Peyer's patch (tissue), 4 donors: ENCODE data around the gene GNL2. TPM values are rescaled to one million over a fixed set of nuclear protein-coding genes. Genes with fewer than 3 reads are reported as not detected.

Source experiments
- DNase-seq, 3 donors: peaks; one replicate each; pipeline ENCODE4 v3.0.0-alpha.2; 2017 to 2019
- H3K27ac ChIP-seq, 4 donors: fragments of 200-600 bp; sonication (generic); one replicate each; pipeline ENCODE4 v1.5.1; 2016 to 2019
- H3K27me3 ChIP-seq, 2 donors: fragments of 200-600 bp; sonication (generic); one replicate each; pipeline ENCODE4 v1.5.1; 2019
- H3K36me3 ChIP-seq, 3 donors: fragments of 200-600 bp; sonication (generic); one replicate each; pipeline ENCODE4 v1.5.1; 2016 to 2019
- H3K4me1 ChIP-seq, 4 donors: fragments of 200-600 bp; sonication (generic); one replicate each; pipeline ENCODE4 v1.5.1; 2016 to 2019
- H3K4me3 ChIP-seq, 4 donors: fragments of 200-600 bp; sonication (generic); 1 replicate in 3 of 4; 2 replicates in 1 of 4; pipeline ENCODE4 v1.5.1; 2016 to 2019; ENCODE audit warnings: mild to moderate bottlenecking in 1 of 4
- H3K9me3 ChIP-seq, 4 donors: fragments of 200-600 bp; sonication (generic); one replicate each; pipeline ENCODE4 v1.5.1; 2016 to 2019; ENCODE audit warnings: mild to moderate bottlenecking in 1 of 4
- CTCF ChIP-seq, 6 experiments: fragments of 450-650 bp in 4 of 6; fragments of 200-600 bp in 2 of 6; sonication (generic) in 1 of 6; IDR thresholded peaks; one replicate each; pipeline ENCODE4 v1.5.1; 2017 to 2019; ENCODE audit warnings: antibody characterized with exemption in 6 of 6, mild to moderate bottlenecking in 3 of 6, moderate library complexity in 1 of 6
- POLR2A ChIP-seq, 2 donors: fragments of 450-650 bp; IDR thresholded peaks; one replicate each; pipeline ENCODE4 v1.5.1; 2017; ENCODE audit warnings: antibody characterized with exemption in 2 of 2, mild to moderate bottlenecking in 2 of 2, moderate library complexity in 2 of 2
- total RNA-seq, 4 donors: library from RNA; depleted of rRNA; stranded (reverse); fragments of >200 nt; gene quantifications; one replicate each; pipeline ENCODE4 v1.1.0, GENCODE V29; 2016

GNL2 gene
- total RNA-seq, 4 donors from 2014 or later = 27.5 to 56.9 (median 49.9) TPM

- Histone ChIP-seq H3K4me1 (no peaks in the 10 kb centered on the region), H3K36me3 (no peaks in the 10 kb centered on the region), H3K4me3 (no peak overlapping the region), H3K27me3 (no peaks in the 10 kb centered on the region), H3K27ac (no peak overlapping the region), H3K9me3 (no peaks in the 10 kb centered on the region)
- no peak for DNase-seq
- TF ChIP-seq CTCF (IDR thresholded peaks at IDR 0.05) = no peak
- no peak for TF ChIP-seq POLR2A (IDR thresholded peaks at IDR 0.05)
Measured at GRCh38 chr1:37616330-37616729, 20.6 kb upstream of the GNL2 start.

DNA sequence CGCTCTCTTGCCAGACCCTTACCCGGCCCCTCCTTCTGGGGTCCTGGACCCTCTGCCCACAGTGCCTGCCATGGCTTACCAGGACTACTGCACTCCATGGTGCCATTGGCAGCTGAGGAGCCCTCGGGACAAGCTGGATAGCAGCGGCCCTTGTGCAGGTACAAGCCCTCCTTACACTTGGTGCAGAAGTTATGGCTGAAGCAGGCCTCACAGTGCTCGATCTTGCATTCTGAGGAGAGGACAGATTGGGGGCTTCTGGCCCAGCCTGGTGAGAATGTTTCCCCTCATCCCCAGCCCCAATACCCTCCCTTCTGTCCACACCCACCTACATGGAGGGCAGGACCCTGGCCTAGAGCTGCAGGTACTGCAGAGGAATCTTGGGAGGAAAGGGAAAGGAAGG lies 18.4 kb upstream of the GNL2 start:
- Histone ChIP-seq H3K4me1 (no peaks in the 10 kb centered on the region), H3K27ac (no peak overlapping the region), H3K9me3 (no peaks in the 10 kb centered on the region), H3K36me3 (no peaks in the 10 kb centered on the region), H3K27me3 (no peaks in the 10 kb centered on the region), H3K4me3 (no peak overlapping the region)
- DNase-seq = no peak
- no peak for TF ChIP-seq CTCF (IDR thresholded peaks at IDR 0.05)
- no peak for TF ChIP-seq POLR2A (IDR thresholded peaks at IDR 0.05)

DNA sequence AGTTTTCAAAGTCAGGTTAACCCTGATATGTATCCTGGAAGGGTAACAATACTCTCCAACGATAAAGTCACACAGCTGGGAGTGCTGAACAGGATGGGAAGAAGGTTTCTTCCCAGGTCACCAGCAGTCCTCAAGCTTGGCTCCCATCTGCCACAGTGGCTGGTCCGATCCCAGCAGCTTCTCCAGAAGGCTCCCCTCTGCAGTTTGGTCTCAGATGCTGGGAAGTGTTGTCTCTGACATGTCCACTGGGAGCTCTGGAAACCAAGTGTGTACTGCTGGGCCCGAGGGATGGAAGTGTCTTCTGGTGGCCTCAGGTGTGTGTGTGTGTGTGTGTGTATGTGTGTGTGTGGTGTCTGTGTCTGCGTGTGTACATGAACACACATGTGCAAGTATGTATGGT lies 16.4 kb upstream of the GNL2 start:
- no peak for TF ChIP-seq CTCF (IDR thresholded peaks at IDR 0.05)
- TF ChIP-seq POLR2A (IDR thresholded peaks at IDR 0.05) = no peak
- H3K9me3 ChIP-seq = no peaks in the 10 kb centered on the region
- H3K4me1 ChIP-seq = no peaks in the 10 kb centered on the region
- H3K27ac ChIP-seq = no peak overlapping the region
- no peaks in the 10 kb centered on the region for H3K27me3 ChIP-seq
- no peak overlapping the region for H3K4me3 ChIP-seq
- H3K36me3 ChIP-seq = no peaks in the 10 kb centered on the region
- DNase-seq = no peak

DNA sequence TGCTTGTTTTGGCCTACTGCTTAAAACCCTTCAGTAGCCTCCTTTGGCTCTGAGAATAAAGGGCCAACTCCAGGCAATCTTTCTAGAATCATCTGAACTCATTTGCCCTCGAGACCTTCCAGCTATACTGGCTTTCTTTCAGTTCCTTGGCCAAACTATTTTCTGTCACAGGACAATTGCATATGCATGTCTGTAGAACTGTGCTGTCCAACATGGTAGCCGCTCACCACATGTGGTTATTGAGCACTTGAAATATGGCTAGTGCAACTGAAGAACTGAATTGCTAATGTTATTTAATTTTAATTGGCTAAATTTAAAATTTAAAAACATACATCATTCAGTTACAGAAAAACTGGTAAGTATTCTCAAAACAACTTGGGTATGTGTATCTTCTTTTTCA lies 14.3 kb upstream of the GNL2 start:
- Histone ChIP-seq H3K27me3 (no peaks in the 10 kb centered on the region), H3K4me1 (no peaks in the 10 kb centered on the region), H3K4me3 (no peak overlapping the region), H3K27ac (no peak overlapping the region), H3K36me3 (no peaks in the 10 kb centered on the region), H3K9me3 (no peaks in the 10 kb centered on the region)
- no peak for DNase-seq
- no peak for TF ChIP-seq POLR2A (IDR thresholded peaks at IDR 0.05)
- no peak for TF ChIP-seq CTCF (IDR thresholded peaks at IDR 0.05)

GRCh38 chr1:37609002-37609401 lies 13.3 kb upstream of the GNL2 start:
- Histone ChIP-seq H3K4me3 (no peak overlapping the region), H3K36me3 (no peaks in the 10 kb centered on the region), H3K27me3 (no peaks in the 10 kb centered on the region), H3K9me3 (no peaks in the 10 kb centered on the region), H3K27ac (no peak overlapping the region), H3K4me1 (no peaks in the 10 kb centered on the region)
- TF ChIP-seq CTCF (IDR thresholded peaks at IDR 0.05) (no peak), POLR2A (IDR thresholded peaks at IDR 0.05) (no peak)
- no peak for DNase-seq
